RKO (cell line): Measurements from ENCODE around the gene NTPCR.
"Not testable (repeated sequence)": the region's sequence is repeated elsewhere in the genome, so short reads cannot be mapped to it uniquely, and the experiment has no call there.

ENCODE experiments used
- DNase-seq: peaks from one replicate; pipeline ENCODE4 v3.0.0-alpha.2; 2016; ENCODE audit warnings: low spot score

NTPCR gene

DNA sequence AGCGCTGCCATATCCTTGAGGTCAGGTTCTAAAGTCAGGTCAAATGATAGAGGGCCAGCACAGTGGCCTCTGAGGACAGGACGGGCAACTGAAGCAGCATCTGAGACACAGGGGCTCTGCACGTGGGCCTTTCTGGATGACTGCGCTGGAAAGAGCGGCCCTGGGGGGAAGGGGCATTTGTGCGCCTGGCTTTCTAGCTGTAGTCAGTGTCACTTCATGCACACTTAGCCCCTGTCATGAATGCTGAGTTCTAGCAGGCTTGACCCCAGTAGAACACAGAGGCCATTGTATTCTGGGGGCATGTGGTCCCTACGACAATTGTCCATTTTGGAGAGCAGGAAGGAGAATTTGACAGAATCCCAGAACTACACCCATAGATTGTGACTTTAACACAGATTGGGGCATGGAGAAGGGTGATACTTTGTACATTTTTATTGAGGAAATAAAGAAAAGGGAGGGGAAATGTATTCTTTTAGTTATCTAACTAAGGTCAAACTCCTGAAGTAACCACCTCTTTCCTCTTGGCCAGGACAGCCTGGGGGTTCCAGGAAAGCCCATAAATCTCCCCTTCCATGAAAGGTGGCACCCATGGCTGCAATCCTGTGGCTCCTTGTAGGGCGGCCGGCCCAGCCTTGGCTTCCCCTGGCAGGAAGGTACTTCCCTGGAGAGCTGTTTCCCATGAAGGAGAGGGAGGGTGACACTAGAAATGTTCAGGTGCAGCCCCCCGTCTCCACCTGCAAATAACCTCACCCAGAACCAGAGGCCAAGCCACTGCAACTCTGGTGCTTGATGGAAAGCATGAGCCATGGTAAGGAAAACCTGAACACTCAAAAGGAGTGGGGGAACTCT lies 34.4 kb downstream of the NTPCR start:
- DNase-seq, result no peak

DNA sequence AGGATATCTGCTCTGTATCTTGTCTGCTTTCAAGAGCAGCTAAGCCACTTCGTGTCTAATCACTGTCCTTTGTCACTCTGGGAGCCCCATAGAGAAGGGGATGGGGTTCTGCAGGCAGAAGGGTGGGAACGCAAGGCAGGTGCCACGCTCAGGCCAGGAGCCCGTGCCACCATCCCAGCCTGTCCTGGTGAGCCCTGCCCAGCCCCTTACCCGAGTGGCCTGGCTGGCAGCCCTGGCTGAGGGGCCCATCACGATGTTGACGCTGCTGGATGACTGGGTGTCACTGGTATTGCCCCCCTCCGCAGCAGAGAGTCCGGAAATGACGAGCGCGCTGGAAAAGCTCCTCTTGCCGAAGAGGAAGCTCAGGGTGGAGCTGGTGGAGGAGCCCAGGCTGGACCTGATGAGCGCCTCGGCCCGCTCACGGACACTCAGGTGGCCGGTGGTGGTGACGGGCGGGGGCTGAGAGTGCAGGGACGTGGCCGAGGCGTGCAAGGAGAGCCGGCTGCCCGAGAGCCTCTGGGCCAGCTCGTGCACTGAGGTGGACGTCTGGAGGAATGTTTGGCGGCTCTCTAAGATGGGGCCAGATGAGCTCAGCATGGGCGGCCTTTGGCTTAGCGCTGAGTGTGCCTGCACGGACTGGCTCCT lies 35.6 kb downstream of the NTPCR start:
- DNase-seq, result no peak

GRCh38 chr1:232986527-232986922 lies 36.1 kb downstream of the NTPCR start:
- no peak for DNase-seq

GRCh38 chr1:232987046-232987773 lies 36.8 kb downstream of the NTPCR start:
- DNase-seq, result no peak

DNA sequence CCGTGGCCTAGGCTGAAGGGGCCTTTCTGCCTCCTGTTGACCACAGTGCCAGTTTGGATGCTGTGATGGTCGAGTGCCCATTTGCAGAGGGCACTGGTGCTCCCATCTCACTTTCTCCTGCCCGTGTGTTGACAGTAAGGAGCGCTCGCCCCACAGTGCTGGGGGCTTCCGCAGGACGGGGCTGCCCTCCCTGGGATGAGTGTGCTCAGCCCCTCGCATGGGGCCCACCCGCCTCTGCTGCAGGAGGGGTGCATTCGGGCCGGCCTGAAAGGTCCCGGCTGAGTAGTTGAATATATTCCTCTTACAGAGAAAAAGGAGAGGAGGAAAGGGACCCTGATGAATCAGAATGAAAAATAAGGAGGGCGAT lies 37.3 kb downstream of the NTPCR start:
- DNase-seq, result no peak

DNA sequence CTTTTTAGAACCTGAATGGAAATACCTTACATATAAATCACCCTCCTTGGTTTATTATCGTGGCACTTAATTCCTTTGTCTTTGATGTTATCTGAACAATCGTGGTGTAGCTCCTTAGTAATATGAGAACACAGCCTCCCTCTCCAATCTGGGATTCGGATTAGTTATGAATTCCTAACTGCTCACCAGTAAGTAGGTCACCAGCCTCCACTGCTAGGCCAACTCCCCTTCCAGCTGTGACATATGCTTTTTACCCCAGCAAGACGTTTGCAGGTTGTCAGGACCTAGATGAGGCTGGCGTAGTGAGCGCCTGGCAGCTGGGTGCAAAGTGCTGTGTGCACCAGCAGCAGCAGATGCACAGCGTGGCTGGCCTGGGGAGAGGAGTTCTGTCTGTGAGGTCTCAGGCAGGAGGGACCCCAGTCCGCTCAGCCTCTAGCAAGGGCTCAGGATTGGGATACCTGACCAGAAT lies 38.2 kb downstream of the NTPCR start:
- DNase-seq, result no peak

GRCh38 chr1:232990176-232991128 lies 40.0 kb downstream of the NTPCR start:
- DNase-seq, result no peak

DNA sequence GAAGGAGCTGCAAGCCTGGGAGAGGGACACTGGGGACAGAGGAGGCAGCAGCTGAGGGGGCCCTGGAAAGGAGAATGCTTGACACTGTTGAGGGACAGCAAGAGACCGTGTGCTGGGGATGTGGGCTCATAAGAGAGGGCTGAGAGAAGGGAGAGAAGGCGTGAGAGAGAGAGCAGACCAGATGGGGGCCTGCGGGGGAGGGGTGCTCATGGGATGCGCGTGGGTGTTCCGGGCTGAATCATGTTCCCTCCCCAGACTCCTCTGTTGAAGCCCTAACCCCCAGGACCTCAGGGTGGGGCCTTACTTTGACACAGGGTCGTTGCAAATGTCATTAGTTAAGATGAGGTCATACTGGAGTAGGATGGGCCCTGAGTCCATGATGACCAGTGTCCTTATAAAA lies 40.8 kb downstream of the NTPCR start:
- DNase-seq, result no peak

DNA sequence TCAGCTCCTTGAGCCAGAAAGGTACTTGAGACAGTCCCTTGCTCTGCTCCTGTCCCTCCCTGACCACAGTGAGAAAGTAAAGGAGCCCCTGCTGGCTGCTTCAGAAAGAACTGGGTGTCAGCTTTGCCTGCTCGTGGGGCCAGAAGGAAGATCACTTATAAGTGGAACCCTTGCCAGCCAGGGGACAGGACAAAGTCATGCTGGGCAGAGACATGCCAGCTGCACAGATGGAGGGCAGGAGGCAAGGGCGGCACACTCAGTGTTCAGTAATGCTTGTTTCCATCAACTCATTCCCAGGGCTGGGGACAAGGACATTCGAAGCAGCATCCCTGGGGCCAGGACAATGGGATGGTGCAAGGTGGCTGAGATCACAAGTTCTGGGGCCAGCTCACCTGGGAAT lies 41.8 kb downstream of the NTPCR start:
- DNase-seq, result no peak

DNA sequence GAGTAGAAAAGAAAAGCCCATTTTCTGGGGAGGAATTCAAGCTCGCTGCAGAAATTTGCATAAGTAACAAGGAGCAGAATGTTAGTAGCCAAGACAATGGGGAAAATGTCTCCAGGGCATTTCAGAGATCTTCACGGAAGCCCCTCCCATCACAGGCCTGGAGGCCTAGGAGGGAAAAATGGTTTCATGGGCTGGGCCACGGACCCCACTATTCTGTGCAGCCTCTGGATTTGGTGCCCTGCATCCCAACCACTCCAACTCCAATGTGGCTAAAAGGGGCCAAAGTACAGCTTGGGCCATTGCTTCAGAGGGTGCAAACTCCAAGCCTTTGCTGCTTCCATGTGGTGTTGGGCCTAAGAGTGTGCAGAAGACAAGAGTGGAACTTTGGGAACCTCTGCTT lies 43.1 kb downstream of the NTPCR start:
- DNase-seq, result no peak

- DNase-seq, result no peak
Measured at GRCh38 chr1:232995189-232995588, 44.8 kb downstream of the NTPCR start.

DNA sequence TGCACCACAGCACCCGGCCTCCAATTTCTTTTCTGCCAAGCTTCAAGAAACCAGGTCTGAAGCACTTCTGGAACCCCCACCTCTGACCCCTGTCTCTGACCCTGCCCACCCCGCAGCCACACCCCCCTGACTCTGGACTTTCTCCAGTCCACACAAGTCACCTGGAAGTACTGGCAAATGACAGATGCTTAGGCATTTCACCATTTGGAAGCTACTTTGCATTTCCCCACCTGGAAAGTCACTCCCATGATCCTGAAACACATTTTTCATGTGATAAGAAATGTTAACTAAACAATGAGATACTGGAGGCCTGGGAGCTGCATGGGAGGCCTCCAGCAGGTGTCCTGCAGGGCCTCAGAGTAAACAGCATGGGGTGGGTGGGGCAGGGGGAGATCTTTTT lies 45.7 kb downstream of the NTPCR start:
- DNase-seq, result no peak

- no peak for DNase-seq
Measured at GRCh38 chr1:232998138-232998537, 47.7 kb downstream of the NTPCR start.

DNA sequence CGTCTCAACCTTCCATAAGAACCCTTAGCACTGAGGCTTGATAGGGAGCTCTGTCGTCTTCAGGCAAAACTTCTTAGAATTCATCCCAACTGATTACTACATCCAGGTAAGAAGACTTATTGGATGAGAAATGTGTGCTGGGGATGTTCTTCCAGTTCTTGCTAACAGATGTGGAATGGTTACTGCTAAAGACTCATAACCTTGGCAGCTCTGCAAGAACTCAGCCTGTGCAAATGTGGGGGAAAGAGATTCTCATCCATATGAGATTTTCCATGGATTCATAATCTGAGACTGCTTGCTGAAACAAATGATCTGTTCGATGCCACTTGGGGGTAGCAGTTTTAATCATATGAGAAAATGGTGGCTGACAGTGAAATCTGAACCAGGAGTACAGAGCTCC lies 48.2 kb downstream of the NTPCR start:
- no peak for DNase-seq

DNA sequence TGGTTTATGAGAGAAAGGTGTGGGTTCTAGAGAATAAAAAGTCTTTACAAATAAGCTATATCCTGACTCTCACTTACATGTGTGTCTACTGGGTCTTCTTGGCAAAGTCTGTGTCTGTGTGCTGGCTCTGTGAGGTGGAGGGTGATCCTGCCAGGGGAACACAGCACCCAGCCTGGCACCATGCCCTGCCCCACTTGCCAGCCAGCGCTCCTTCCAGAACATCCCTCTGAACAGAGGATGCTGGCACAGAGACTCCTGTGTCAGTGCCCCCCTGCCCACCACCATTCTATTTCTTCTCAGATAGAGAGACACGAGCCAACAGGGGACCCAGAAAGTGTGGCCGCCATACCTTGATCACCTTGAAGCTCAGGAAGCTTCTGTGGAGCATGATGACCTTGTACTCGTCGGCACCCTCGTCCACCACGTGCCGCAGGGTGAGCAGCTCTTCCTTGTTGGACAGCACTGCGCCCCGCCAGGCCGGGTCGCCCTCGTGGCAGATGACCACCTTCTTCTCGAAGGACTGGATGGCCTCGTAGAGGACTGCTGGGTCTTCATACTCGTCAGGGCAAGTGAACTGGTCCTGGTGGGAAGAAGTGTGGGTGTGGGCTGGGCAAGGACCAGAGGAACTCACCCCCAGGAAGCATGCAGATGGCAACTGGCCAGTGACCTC lies 49.7 kb downstream of the NTPCR start:
- no peak for DNase-seq

DNA sequence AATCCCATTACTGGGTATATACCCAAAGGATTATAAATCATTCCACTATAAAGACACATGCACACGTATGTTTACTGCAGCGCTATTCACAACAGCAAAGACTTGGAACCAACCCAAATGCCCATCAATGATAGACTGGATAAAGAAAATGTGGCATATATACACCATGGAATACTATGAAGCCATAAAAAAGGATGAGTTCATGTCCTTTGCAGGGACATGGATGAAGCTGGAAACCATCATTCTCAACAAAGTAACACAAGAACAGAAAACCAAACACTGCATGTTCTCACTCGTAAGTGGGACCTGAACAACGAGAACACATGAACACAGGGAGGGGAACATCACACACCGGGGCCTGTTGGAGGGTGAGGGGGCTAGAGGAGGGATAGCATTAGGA lies 53.2 kb downstream of the NTPCR start:
- not testable (repeated sequence) for DNase-seq

GRCh38 chr1:233004451-233004850 lies 54.0 kb downstream of the NTPCR start:
- no peak for DNase-seq

DNA sequence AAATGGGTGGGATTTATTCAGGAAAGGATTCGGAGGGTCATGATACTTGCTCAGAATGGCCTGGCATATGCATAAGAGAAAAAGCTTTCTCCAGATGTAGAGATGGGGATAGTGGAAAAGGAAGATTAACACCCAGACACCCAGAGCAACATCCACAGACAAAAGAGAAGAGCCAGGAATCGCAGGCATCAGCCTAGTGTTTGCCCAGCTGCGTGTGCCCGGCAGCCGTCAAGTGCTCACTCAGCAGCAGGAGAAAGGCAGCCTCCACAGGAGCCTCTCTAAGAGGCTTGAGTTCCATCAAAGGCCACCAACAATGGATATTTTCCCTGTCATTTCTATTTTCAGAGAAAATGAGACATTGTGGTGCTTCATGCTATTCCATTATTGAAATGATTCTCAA lies 54.7 kb downstream of the NTPCR start:
- DNase-seq, result no peak

DNA sequence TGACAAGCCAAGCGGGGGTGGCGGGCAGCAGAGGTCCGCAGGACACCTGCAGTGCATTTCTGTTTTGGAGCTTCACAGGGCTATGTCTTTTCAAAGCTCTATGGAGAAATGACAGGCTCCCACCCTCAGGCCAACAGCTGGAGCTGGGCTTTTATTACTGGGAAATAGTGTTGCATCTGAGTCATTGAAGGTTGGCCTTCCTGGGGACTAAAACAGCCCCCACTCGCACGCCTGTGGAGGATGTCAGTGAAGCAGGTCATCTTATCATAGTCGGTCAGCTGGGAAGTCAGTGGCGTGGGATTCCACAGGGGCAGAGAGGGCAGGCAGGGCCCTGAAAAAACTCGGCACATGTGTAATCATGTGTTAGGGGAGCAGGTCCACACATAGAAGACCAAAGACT lies 55.3 kb downstream of the NTPCR start:
- DNase-seq, result no peak

DNA sequence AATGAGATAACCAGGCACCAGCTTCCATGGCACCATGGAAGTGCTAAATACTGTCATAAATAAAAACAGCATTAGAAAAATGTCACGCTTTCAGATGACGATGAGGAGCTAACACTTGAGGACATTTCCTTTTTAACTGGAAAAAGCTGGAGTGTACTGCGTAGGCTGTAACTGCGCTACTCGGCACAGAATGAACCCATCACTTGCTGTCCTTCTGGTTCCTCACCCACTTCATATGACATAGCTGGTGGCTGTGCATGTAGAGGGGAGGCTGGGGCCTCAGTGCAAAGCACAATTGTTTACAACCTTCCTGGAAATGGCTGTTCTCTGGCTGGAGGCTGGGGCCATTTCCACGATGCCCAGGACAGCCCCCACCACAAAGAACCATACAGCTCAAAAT lies 55.7 kb downstream of the NTPCR start:
- DNase-seq, result no peak

- no peak for DNase-seq
Measured at GRCh38 chr1:233006541-233006973, 56.1 kb downstream of the NTPCR start.
